ENCODE measurements around the gene LRRC9. TPM values are rescaled to one million over a fixed set of nuclear protein-coding genes. Genes with fewer than 3 reads are reported as not detected.

Gene LRRC9
- total and polyA plus RNA-seq, 4 donors = 0.07 to 2.2 (median 0.31) TPM; not detected in 1

Other genes with a start within 250 kb of the LRRC9 start
- gene RTN1, start 49.4 kb upstream of the LRRC9 start, total RNA-seq = 1 to 10 TPM; 8.4 to 9.0 TPM
- gene RTN1, start 49.4 kb upstream of the LRRC9 start, polyA plus RNA-seq = 1 to 10 TPM; 2.4 to 5.5 TPM
- gene PCNX4, start 171.8 kb downstream of the LRRC9 start, total RNA-seq = 100 to 1,000 TPM in 1 of 2 donors, 10 to 100 TPM in 1; 52.5 to 104 TPM
- gene PCNX4, start 171.8 kb downstream of the LRRC9 start, polyA plus RNA-seq = 10 to 100 TPM; 14.3 to 16.1 TPM
- 10 to 100 TPM; 45.5 to 81.2 TPM for gene DHRS7, start 245.3 kb downstream of the LRRC9 start, total RNA-seq
- gene DHRS7, start 245.3 kb downstream of the LRRC9 start, polyA plus RNA-seq = 10 to 100 TPM; 74.8 to 91.8 TPM